Suprapubic skin (tissue), 4 donors: ENCODE results near the gene RFK. TPM values are rescaled to one million over a fixed set of nuclear protein-coding genes. Genes with fewer than 3 reads are reported as not detected.

Experiments
- DNase-seq, 2 donors: peaks; one replicate each; pipeline ENCODE4 v3.0.0-alpha.2; 2019; ENCODE audit warnings: low spot score in 2 of 2
- H3K27ac ChIP-seq: fragments of 200-600 bp; sonication (generic); one replicate; pipeline ENCODE4 v1.5.1; 2019
- H3K27me3 ChIP-seq: fragments of 200-600 bp; sonication (generic); one replicate; pipeline ENCODE4 v1.5.1; 2019
- H3K36me3 ChIP-seq: fragments of 200-600 bp; sonication (generic); one replicate; pipeline ENCODE4 v1.5.1; 2019
- H3K4me1 ChIP-seq: fragments of 200-600 bp; sonication (generic); one replicate; pipeline ENCODE4 v1.5.1; 2019
- H3K4me3 ChIP-seq: fragments of 200-600 bp; sonication (generic); one replicate; pipeline ENCODE4 v1.5.1; 2019; ENCODE audit warnings: mild to moderate bottlenecking
- H3K9me3 ChIP-seq: fragments of 200-600 bp; sonication (generic); one replicate; pipeline ENCODE4 v1.5.1; 2019
- CTCF ChIP-seq, 2 donors: fragments of 200-600 bp in 1 of 2; fragments of 450-650 bp in 1 of 2; sonication (generic) in 1 of 2; IDR thresholded peaks; one replicate each; pipeline ENCODE4 v1.5.1; 2016 to 2019; ENCODE audit warnings: antibody characterized with exemption in 2 of 2, mild to moderate bottlenecking in 1 of 2, moderate library complexity in 1 of 2
- EP300 ChIP-seq: sonication (generic); formaldehyde crosslinking; IDR thresholded peaks from one replicate; pipeline ENCODE4 v1.6.1; 2017; ENCODE audit warnings: antibody characterized with exemption
- POLR2A ChIP-seq, 2 donors: fragments of 450-650 bp; IDR thresholded peaks; one replicate each; pipeline ENCODE4 v1.6.1; 2017; ENCODE audit warnings: antibody characterized with exemption in 2 of 2, mild to moderate bottlenecking in 2 of 2, moderate library complexity in 2 of 2
- POLR2AphosphoS5 ChIP-seq, 3 donors: sonication (generic); formaldehyde crosslinking; IDR thresholded peaks; one replicate each; pipeline ENCODE4 v1.6.1; 2017; ENCODE audit warnings: antibody characterized with exemption in 3 of 3
- WGBS: methylation state at CpG from one replicate; pipeline ENCODE4 v1.1.5; 2018; 5-methylcytosine and 5-hydroxymethylcytosine counted together
- total RNA-seq, 4 donors: library from RNA; depleted of rRNA; stranded (reverse); fragments of >200 nt; gene quantifications; one replicate each; pipeline ENCODE4 v1.1.0, GENCODE V29; 2016

RFK gene
- total RNA-seq, 4 donors from 2014 or later: 6.3 to 14.4 (median 10.5) TPM

- Histone ChIP-seq H3K9me3 (no peaks in the 10 kb centered on the region), H3K27ac (no peak overlapping the region), H3K4me3 (no peak overlapping the region), H3K36me3 (no peaks in the 10 kb centered on the region), H3K4me1 (no peaks in the 10 kb centered on the region), H3K27me3 (no peaks in the 10 kb centered on the region)
- 82% methylated on average over 3 of the region's 3 CpGs for WGBS
- TF ChIP-seq EP300 (no peak), CTCF (IDR thresholded peaks at IDR 0.05) (no peak), POLR2A (IDR thresholded peaks at IDR 0.05) (no peak), POLR2AphosphoS5 (IDR thresholded peaks at IDR 0.05) (no peak)
- DNase-seq: no peak
Observed at GRCh38 chr9:76433836-76434235, 39.6 kb upstream of the RFK start.

GRCh38 chr9:76433406-76433805 is 39.2 kb upstream of the RFK start:
- no peak for DNase-seq
- no peak overlapping the region for H3K4me3 ChIP-seq
- no peaks in the 10 kb centered on the region for H3K27me3 ChIP-seq
- no peaks in the 10 kb centered on the region for H3K4me1 ChIP-seq
- no peak overlapping the region for H3K27ac ChIP-seq
- TF ChIP-seq POLR2AphosphoS5 (IDR thresholded peaks at IDR 0.05): no peak
- no peak for TF ChIP-seq POLR2A (IDR thresholded peaks at IDR 0.05)
- no peak for TF ChIP-seq EP300
- no peak for TF ChIP-seq CTCF (IDR thresholded peaks at IDR 0.05)
- H3K9me3 ChIP-seq: no peaks in the 10 kb centered on the region
- 91% methylated on average over 3 of the region's 5 CpGs for WGBS
- H3K36me3 ChIP-seq: no peaks in the 10 kb centered on the region

DNA sequence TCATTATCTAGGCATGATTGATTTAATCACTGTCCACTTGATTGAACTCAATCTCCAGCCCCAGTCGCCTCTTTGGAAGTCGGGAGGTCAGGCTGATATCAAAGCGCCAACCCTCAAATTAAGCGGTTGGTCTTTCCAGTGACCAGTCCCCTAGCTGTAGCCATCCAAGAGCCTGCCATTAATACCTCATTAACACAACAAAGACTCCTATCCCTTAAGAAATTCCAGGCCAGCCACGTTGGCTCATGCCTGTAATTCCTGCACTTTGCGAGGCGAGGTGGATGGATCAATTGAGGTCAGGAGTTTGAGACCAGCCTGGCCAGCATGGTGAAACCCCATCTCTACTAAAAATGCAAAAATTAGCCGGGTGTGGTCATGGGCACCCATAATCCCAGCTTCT is 37.4 kb upstream of the RFK start:
- Histone ChIP-seq H3K36me3 (no peaks in the 10 kb centered on the region), H3K4me3 (no peak overlapping the region), H3K9me3 (no peaks in the 10 kb centered on the region), H3K27ac (no peak overlapping the region), H3K4me1 (no peaks in the 10 kb centered on the region), H3K27me3 (no peaks in the 10 kb centered on the region)
- TF ChIP-seq POLR2A (IDR thresholded peaks at IDR 0.05) (no peak), POLR2AphosphoS5 (IDR thresholded peaks at IDR 0.05) (no peak), EP300 (no peak), CTCF (IDR thresholded peaks at IDR 0.05) (no peak)
- no peak for DNase-seq
- WGBS: 88% methylated on average over 8 of the region's 8 CpGs

GRCh38 chr9:76426807-76427419 is 32.7 kb upstream of the RFK start:
- 84% methylated on average over 7 of the region's 7 CpGs for WGBS
- H3K4me1 ChIP-seq: no peaks in the 10 kb centered on the region
- no peak for DNase-seq
- H3K4me3 ChIP-seq: no peak overlapping the region
- H3K27me3 ChIP-seq: no peaks in the 10 kb centered on the region
- no peak for TF ChIP-seq POLR2AphosphoS5 (IDR thresholded peaks at IDR 0.05)
- TF ChIP-seq CTCF (IDR thresholded peaks at IDR 0.05): no peak
- TF ChIP-seq EP300: no peak
- no peak for TF ChIP-seq POLR2A (IDR thresholded peaks at IDR 0.05)
- no peaks in the 10 kb centered on the region for H3K9me3 ChIP-seq
- no peak overlapping the region for H3K27ac ChIP-seq
- no peaks in the 10 kb centered on the region for H3K36me3 ChIP-seq

DNA sequence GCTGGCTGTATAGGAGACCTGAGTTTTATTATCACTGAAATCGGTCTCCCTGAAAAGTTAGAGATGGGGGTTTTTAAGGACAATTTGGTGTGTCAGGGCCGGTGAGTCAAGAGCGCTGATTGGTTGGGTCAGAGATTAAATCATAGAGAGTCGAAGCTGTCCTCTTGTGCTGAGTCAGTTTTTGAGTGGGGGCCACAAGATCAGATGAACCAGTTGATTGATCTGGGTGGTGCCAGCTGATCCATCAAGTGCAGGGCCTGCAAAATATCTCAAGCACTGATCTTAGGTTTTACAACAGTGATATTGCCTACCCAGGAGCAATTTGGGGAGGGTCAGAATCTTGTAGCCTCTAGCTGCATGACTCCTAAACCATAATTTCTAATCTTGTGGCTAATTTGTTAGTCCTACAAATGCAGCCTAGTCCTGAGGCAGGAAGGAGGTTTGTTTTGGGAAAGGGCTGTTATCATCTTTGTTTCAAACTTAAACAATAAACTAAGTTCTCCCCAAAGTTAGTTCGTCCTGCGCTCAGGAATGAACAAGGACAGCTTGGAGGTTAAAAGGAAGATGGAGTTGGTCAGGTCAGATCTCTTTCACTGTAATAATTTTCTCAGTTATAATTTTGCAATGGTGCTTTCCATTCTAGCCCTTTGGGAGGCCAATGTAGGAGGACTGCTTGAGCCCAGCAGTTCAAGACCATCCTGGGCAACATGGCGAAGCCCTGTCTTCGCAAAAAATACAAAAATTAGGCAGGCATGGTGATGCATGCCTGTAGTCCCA is 31.6 kb upstream of the RFK start:
- H3K27ac ChIP-seq: no peak overlapping the region
- no peaks in the 10 kb centered on the region for H3K4me1 ChIP-seq
- TF ChIP-seq POLR2A (IDR thresholded peaks at IDR 0.05): no peak
- no peak overlapping the region for H3K4me3 ChIP-seq
- no peaks in the 10 kb centered on the region for H3K9me3 ChIP-seq
- no peak for DNase-seq
- H3K36me3 ChIP-seq: no peaks in the 10 kb centered on the region
- no peaks in the 10 kb centered on the region for H3K27me3 ChIP-seq
- 89% methylated on average over 8 of the region's 8 CpGs for WGBS
